Colonic mucosa (tissue), 4 donors: ENCODE data around the gene HOATZ. TPM values are rescaled to one million over a fixed set of nuclear protein-coding genes. Genes with fewer than 3 reads are reported as not detected.

Experiments used
- DNase-seq: peaks from one replicate; pipeline ENCODE4 v3.0.0-alpha.2; 2020
- H3K27ac ChIP-seq: fragments of 200-600 bp; one replicate; pipeline ENCODE4 v1.8.0; 2021
- H3K27me3 ChIP-seq: fragments of 200-600 bp; one replicate; pipeline ENCODE4 v1.8.0; 2021
- H3K36me3 ChIP-seq: fragments of 200-600 bp; one replicate; pipeline ENCODE4 v1.8.0; 2021
- H3K4me1 ChIP-seq: fragments of 200-600 bp; one replicate; pipeline ENCODE4 v1.8.0; 2021; ENCODE audit warnings: mild to moderate bottlenecking
- H3K4me3 ChIP-seq: fragments of 200-600 bp; one replicate; pipeline ENCODE4 v1.8.0; 2021
- H3K9ac ChIP-seq, 2 donors: one replicate each; pipeline ENCODE4 v1.7.0; 2013; ENCODE audit warnings: control low read depth in 2 of 2, low read depth in 2 of 2, low read length in 2 of 2
- H3K9me3 ChIP-seq: fragments of 200-600 bp; one replicate; pipeline ENCODE4 v1.8.0; 2021
- intact Hi-C: fragments of 100-400 bp; cut with DNase I; formaldehyde crosslinking; loops from one replicate; pipeline ENCODE4 v1.14.1; 2022
- total RNA-seq, 2 donors: library from RNA; stranded (reverse); fragmentation: NEBNext Ultra II Directional in 1 of 2; extraction: Animal tissue kit (Norgen Biotek cat#: 25700) in 1 of 2; gene quantifications; one replicate each; pipeline ENCODE4 v1.2.1, GENCODE V29; 2021
- TF ChIP-seq, protein P1 (sequence below): fragments of 200-600 bp; IDR thresholded peaks from one replicate; pipeline ENCODE4 v1.8.0; 2022; ENCODE audit warnings: antibody characterized with exemption, mild to moderate bottlenecking
- donor health status: healthy.
- donor health status: DM: no; HTN: no; CAD: no.
- donor health status: DM: no; HTN: no; CAD: no.

Gene HOATZ
- total RNA-seq, 2 donors from 2014 or later = not detected

DNA sequence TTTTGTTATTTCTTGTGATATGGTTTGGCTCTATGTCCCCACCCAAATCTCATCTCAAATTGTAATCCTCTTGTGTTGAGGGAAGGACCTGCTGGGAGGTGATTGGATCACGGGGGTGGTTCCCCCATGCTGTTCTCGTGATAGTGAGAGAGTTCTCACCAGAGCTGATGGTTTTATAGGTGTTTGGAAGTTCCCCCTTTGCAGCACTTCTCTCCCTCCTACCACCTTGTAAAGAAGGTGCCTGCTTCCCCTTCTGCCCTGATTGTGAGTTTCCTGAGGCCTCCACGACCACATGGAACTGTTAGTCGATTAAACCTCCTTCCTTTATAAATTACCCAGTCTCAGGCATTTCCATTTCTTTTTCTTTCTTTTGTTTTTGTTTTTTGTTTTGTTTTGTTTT, 63.2 kb downstream of the HOATZ start:
- no peaks in the 10 kb centered on the region for H3K36me3 ChIP-seq
- no peaks in the 10 kb centered on the region for H3K9me3 ChIP-seq
- H3K27me3 ChIP-seq = no peaks in the 10 kb centered on the region
- intact Hi-C loops = no loop called here
- H3K4me1 ChIP-seq = no peaks in the 10 kb centered on the region
- no peak overlapping the region for H3K9ac ChIP-seq
- no peak overlapping the region for H3K27ac ChIP-seq
- DNase-seq = no peak
- TF ChIP-seq, protein P1, sequence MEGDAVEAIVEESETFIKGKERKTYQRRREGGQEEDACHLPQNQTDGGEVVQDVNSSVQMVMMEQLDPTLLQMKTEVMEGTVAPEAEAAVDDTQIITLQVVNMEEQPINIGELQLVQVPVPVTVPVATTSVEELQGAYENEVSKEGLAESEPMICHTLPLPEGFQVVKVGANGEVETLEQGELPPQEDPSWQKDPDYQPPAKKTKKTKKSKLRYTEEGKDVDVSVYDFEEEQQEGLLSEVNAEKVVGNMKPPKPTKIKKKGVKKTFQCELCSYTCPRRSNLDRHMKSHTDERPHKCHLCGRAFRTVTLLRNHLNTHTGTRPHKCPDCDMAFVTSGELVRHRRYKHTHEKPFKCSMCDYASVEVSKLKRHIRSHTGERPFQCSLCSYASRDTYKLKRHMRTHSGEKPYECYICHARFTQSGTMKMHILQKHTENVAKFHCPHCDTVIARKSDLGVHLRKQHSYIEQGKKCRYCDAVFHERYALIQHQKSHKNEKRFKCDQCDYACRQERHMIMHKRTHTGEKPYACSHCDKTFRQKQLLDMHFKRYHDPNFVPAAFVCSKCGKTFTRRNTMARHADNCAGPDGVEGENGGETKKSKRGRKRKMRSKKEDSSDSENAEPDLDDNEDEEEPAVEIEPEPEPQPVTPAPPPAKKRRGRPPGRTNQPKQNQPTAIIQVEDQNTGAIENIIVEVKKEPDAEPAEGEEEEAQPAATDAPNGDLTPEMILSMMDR = no peak
- H3K4me3 ChIP-seq = no peak overlapping the region

DNA sequence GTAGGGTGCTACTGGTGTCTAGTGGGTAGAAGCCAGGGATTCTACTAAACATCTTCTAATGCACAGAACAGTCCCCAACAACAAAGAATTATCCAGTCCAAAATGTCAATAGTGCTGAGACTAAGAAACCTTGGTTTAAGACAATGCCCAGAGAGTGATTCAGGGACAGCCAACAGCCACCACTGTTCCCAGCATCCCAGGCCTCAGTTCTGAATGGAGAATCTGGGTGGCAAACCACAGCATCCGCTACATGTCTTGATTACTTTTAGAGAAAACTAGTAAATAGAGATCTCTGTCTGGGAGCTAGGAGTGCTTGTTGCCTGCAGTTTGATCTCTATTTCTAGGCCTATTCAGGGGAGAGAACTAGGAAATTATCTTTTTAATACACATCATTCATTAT, 66.8 kb downstream of the HOATZ start:
- Histone ChIP-seq H3K4me1 (no peaks in the 10 kb centered on the region), H3K4me3 (no peak overlapping the region), H3K9me3 (no peaks in the 10 kb centered on the region), H3K36me3 (no peaks in the 10 kb centered on the region), H3K27me3 (no peaks in the 10 kb centered on the region), H3K9ac (no peak overlapping the region), H3K27ac (no peak overlapping the region)
- intact Hi-C loops = no loop called here
- TF ChIP-seq, protein P1 = no peak
- no peak for DNase-seq

GRCh38 chr11:111582163-111582562, 67.6 kb downstream of the HOATZ start:
- TF ChIP-seq, protein P1 = no peak

DNA sequence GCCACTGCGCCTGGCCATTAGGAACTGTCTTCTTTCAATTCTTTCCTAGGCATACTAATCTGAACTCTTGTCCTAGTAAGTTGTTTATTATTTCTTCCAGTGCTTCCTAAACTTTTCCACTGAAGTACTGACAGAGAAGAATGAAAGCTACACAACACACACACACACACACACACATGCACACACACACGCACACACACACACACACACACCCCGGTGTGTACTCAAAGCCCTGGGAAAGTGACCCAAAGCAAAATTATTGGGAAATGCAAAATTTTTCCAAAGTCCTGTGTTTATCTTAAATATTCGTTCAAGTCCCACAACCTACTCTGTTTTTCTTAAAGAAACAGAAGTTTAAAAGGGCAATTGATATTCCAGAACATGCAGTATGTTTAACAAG, 68.3 kb downstream of the HOATZ start:
- TF ChIP-seq, protein P1 = no peak
- intact Hi-C loops = no loop called here
- Histone ChIP-seq H3K4me1 (no peaks in the 10 kb centered on the region), H3K9ac (no peak overlapping the region), H3K9me3 (no peaks in the 10 kb centered on the region), H3K4me3 (no peak overlapping the region), H3K36me3 (no peaks in the 10 kb centered on the region), H3K27ac (no peak overlapping the region), H3K27me3 (no peaks in the 10 kb centered on the region)
- no peak for DNase-seq

More at GRCh38 chr11:111582163-111582562, 67.6 kb downstream of the HOATZ start:
- DNase-seq = no peak
- no peak overlapping the region for H3K27ac ChIP-seq
- H3K27me3 ChIP-seq = no peaks in the 10 kb centered on the region
- no peak overlapping the region for H3K9ac ChIP-seq
- intact Hi-C loops = no loop called here
- H3K4me3 ChIP-seq = no peak overlapping the region
- no peaks in the 10 kb centered on the region for H3K4me1 ChIP-seq
- H3K9me3 ChIP-seq = no peaks in the 10 kb centered on the region
- H3K36me3 ChIP-seq = no peaks in the 10 kb centered on the region

- TF ChIP-seq, protein P1 = no peak
Observed at GRCh38 chr11:111585371-111585770, 70.8 kb downstream of the HOATZ start.

More at GRCh38 chr11:111585371-111585770, 70.8 kb downstream of the HOATZ start:
- Histone ChIP-seq H3K9ac (no peak overlapping the region), H3K36me3 (no peaks in the 10 kb centered on the region), H3K27ac (no peak overlapping the region), H3K4me3 (no peak overlapping the region), H3K9me3 (no peaks in the 10 kb centered on the region), H3K4me1 (no peaks in the 10 kb centered on the region), H3K27me3 (no peaks in the 10 kb centered on the region)
- DNase-seq = no peak
- intact Hi-C loops = loop anchor here (5.0 kb wide), 1 partner anchor 252 kb away; no protein-coding TSS in a partner anchor
